ENCODE results near the gene SOCS2.

Gene SOCS2

DNA sequence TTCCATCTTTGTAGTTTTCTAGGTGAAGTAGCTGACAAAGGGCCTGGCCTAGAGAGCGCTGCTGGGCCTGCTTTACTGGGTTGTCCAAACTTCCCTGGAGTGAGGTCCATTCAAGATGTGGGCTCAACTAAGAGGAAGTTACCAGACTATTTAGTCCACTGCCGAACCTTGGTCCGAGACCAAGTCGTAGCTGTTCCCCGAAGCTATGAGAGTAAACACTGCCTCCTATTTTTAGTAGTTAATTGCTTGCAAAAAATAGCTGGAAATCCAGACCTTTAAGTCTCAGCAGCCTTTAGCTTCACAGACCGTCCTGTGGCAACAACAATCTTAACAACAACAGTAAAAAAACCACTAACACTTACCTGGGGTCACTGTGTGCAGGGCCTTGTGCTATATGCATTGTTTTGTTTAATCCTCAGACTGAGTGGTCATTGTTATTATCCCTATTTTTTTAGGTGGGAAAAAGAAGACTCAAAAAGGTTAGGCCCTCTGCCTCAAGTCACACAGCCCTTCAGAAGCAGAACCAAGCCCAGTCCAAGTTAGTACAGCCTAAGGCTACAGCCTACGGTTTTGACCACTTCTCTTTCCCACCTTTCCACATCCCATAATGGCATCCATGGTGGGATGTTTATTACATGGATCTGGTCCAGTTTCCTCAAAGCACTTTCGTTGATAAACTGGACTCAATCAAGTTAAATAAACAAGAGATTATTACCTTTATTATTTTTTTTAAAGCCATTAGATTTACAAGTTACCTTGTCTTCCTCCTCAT is 30.6 kb downstream of the SOCS2 start:
- Histone ChIP-seq H3K23ac (ENCODE audit: low read length) (no peak overlapping the region), H3K4me2 (ENCODE audit: low read length) (no peak overlapping the region), H4K12ac (ENCODE audit: low read depth, low read length) (no peak overlapping the region), H3K4ac (ENCODE audit: low read depth, low read length) (no peak overlapping the region), H4K8ac (ENCODE audit: low read depth, low read length) (no peak overlapping the region), H3K4me3 (ENCODE audit: low read depth, low read length) (no peak overlapping the region), H3K27me3 (ENCODE audit: insufficient read depth, low read length) (no peaks in the 10 kb centered on the region), H3K14ac (ENCODE audit: low read length) (no peak overlapping the region), H3K27ac (ENCODE audit: low read depth, low read length) (no peak overlapping the region), H2AFZ (ENCODE audit: insufficient read depth, low read length, poor library complexity) (no peak overlapping the region), H3K79me2 (ENCODE audit: control insufficient read depth, insufficient read depth, low read length, poor library complexity) (no peaks in the 10 kb centered on the region), H3K79me1 (ENCODE audit: low read length) (no peaks in the 10 kb centered on the region), H3K4me1 (ENCODE audit: control insufficient read depth in 1 of 2, insufficient read depth in 2 of 2, low read length in 2 of 2) (no peaks in the 10 kb centered on the region), H3K9ac (ENCODE audit: low read length) (no peak overlapping the region), H2AK5ac (ENCODE audit: low read length) (no peak overlapping the region), H2BK5ac (ENCODE audit: low read depth, low read length, poor library complexity) (no peak overlapping the region), H4K91ac (ENCODE audit: low read depth, low read length) (no peak overlapping the region), H3K18ac (ENCODE audit: low read length) (no peak overlapping the region), H3K9me3 (ENCODE audit: insufficient read depth, low read depth, low read length) (no peaks in the 10 kb centered on the region), H2BK12ac (ENCODE audit: low read length) (no peak overlapping the region), H2BK120ac (ENCODE audit: insufficient read depth, low read length, poor library complexity) (no peak overlapping the region), H3K36me3 (ENCODE audit: control insufficient read depth in 1 of 2, insufficient read depth in 2 of 2, low read length in 2 of 2) (no peaks in the 10 kb centered on the region)
- WGBS (ENCODE audit: extremely low coverage, insufficient coverage, insufficient read length) = no CpG with 5 or more reads among the region's 8 CpGs
- DNase-seq = no peak

DNA sequence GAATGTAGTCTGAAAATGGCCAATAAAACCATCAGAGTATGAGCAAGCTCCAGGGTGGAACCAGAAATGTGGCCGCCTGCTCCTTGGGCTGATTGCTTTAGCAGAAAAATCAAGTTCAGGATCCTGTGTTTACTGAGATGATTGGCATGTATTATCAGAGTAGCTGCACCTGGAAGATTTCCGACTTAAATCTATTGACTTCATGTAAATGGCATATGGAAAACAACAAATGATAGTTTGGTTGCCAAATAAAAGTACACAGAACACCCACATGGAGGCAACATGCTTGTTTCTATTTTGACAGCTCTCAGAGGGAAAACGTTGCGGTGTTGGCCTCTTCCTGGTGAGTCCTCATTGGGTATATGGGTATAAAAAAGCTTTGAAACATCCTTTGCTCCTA is 31.3 kb downstream of the SOCS2 start:
- H4K91ac ChIP-seq (ENCODE audit: low read depth, low read length) = no peak overlapping the region
- no peak overlapping the region for H3K23ac ChIP-seq (ENCODE audit: low read length)
- H3K14ac ChIP-seq (ENCODE audit: low read length) = no peak overlapping the region
- H3K4ac ChIP-seq (ENCODE audit: low read depth, low read length) = no peak overlapping the region
- H3K9ac ChIP-seq (ENCODE audit: low read length) = no peak overlapping the region
- H3K36me3 ChIP-seq (ENCODE audit: control insufficient read depth in 1 of 2, insufficient read depth in 2 of 2, low read length in 2 of 2) = no peaks in the 10 kb centered on the region
- H3K18ac ChIP-seq (ENCODE audit: low read length) = no peak overlapping the region
- WGBS (ENCODE audit: extremely low coverage, insufficient coverage, insufficient read length) = no CpG with 5 or more reads among the region's 4 CpGs
- no peaks in the 10 kb centered on the region for H3K4me1 ChIP-seq (ENCODE audit: control insufficient read depth in 1 of 2, insufficient read depth in 2 of 2, low read length in 2 of 2)
- no peaks in the 10 kb centered on the region for H3K79me1 ChIP-seq (ENCODE audit: low read length)
- H2BK120ac ChIP-seq (ENCODE audit: insufficient read depth, low read length, poor library complexity) = no peak overlapping the region
- no peak overlapping the region for H2AFZ ChIP-seq (ENCODE audit: insufficient read depth, low read length, poor library complexity)
- no peak overlapping the region for H3K4me2 ChIP-seq (ENCODE audit: low read length)
- no peak for DNase-seq
- H4K12ac ChIP-seq (ENCODE audit: low read depth, low read length) = no peak overlapping the region
- no peak overlapping the region for H3K4me3 ChIP-seq (ENCODE audit: low read depth, low read length)
- no peak overlapping the region for H4K8ac ChIP-seq (ENCODE audit: low read depth, low read length)
- H3K9me3 ChIP-seq (ENCODE audit: insufficient read depth, low read depth, low read length) = no peaks in the 10 kb centered on the region
- no peaks in the 10 kb centered on the region for H3K79me2 ChIP-seq (ENCODE audit: control insufficient read depth, insufficient read depth, low read length, poor library complexity)
- H2AK5ac ChIP-seq (ENCODE audit: low read length) = no peak overlapping the region
- H2BK12ac ChIP-seq (ENCODE audit: low read length) = no peak overlapping the region
- no peaks in the 10 kb centered on the region for H3K27me3 ChIP-seq (ENCODE audit: insufficient read depth, low read length)
- H2BK5ac ChIP-seq (ENCODE audit: low read depth, low read length, poor library complexity) = no peak overlapping the region
- no peak overlapping the region for H3K27ac ChIP-seq (ENCODE audit: low read depth, low read length)

DNA sequence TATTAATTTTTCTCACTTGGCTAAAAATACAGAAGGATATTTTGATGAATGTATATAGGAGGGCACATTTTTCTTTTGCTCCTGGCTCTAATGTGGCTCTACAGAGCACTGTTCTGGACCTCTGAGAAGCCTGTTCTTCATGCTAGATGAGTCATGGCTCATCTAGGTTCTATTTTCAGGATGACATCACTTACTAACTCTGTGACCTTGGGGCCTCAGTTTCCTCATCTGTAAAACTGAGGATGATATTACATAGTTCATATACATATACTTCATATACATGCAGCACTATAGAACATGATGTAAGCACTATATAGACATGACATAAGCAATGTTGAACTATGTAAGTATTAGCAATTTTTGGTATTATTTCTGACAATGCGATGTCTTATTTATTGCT is 35.8 kb downstream of the SOCS2 start:
- Histone ChIP-seq H3K27me3 (ENCODE audit: insufficient read depth, low read length) (no peaks in the 10 kb centered on the region), H3K27ac (ENCODE audit: low read depth, low read length) (no peak overlapping the region), H3K79me2 (ENCODE audit: control insufficient read depth, insufficient read depth, low read length, poor library complexity) (no peaks in the 10 kb centered on the region), H3K18ac (ENCODE audit: low read length) (no peak overlapping the region), H3K4me3 (ENCODE audit: low read depth, low read length) (no peak overlapping the region), H2BK5ac (ENCODE audit: low read depth, low read length, poor library complexity) (no peak overlapping the region), H3K9me3 (ENCODE audit: insufficient read depth, low read depth, low read length) (no peaks in the 10 kb centered on the region), H4K12ac (ENCODE audit: low read depth, low read length) (no peak overlapping the region), H2BK12ac (ENCODE audit: low read length) (no peak overlapping the region), H2AFZ (ENCODE audit: insufficient read depth, low read length, poor library complexity) (no peak overlapping the region), H2BK120ac (ENCODE audit: insufficient read depth, low read length, poor library complexity) (no peak overlapping the region), H4K8ac (ENCODE audit: low read depth, low read length) (no peak overlapping the region), H3K4me1 (ENCODE audit: control insufficient read depth in 1 of 2, insufficient read depth in 2 of 2, low read length in 2 of 2) (no peaks in the 10 kb centered on the region), H3K4ac (ENCODE audit: low read depth, low read length) (no peak overlapping the region), H3K36me3 (ENCODE audit: control insufficient read depth in 1 of 2, insufficient read depth in 2 of 2, low read length in 2 of 2) (no peaks in the 10 kb centered on the region), H3K23ac (ENCODE audit: low read length) (no peak overlapping the region), H4K91ac (ENCODE audit: low read depth, low read length) (no peak overlapping the region), H3K4me2 (ENCODE audit: low read length) (no peak overlapping the region), H3K9ac (ENCODE audit: low read length) (no peak overlapping the region), H2AK5ac (ENCODE audit: low read length) (no peak overlapping the region), H3K79me1 (ENCODE audit: low read length) (no peaks in the 10 kb centered on the region), H3K14ac (ENCODE audit: low read length) (no peak overlapping the region)
- DNase-seq = no peak
- WGBS (ENCODE audit: extremely low coverage, insufficient coverage, insufficient read length) = no CpG with 5 or more reads among the region's 1 CpG

DNA sequence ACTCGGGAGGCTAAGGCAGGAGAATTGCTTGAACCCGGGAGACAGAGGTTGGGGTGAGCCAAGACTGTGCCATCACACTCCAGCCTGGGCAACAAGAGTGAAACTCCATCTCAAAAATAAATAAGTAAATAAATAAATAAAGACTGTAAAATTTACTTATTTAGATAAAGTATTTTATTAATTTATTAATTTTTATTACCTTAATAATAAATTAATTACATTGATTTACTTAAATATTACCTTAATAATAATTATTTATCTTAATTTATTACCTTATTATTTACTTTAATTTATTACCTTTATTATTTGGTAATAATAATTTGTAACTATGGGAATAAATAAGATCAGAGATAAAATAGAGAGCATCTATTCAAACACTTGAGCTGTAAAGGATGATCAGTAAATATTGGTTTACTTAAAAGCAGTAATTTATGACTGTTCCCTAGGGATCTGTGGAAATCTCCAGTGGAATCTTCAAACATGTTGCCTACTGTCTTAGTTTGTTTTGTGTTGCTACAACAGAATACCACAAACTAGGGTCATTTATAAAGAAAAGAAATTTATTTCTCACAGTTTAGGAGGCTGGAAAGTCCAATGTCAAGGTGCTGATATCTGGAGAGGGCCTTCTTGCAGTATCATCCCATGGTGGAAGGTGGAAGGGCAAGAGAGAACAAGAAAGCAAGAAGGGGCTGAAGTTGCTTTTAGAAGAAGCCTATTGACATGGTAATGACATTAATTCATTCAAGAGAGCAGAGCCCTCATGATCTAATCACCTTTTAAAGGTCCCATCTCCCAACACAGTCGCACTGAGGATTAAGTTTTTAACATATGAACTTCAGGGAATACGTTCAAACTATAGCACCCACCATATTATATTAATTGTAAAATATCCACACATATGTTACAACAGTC is 37.1 kb downstream of the SOCS2 start:
- H2BK120ac ChIP-seq (ENCODE audit: insufficient read depth, low read length, poor library complexity) = no peak overlapping the region
- H4K91ac ChIP-seq (ENCODE audit: low read depth, low read length) = no peak overlapping the region
- H2BK5ac ChIP-seq (ENCODE audit: low read depth, low read length, poor library complexity) = no peak overlapping the region
- no peaks in the 10 kb centered on the region for H3K79me2 ChIP-seq (ENCODE audit: control insufficient read depth, insufficient read depth, low read length, poor library complexity)
- no peak overlapping the region for H2AK5ac ChIP-seq (ENCODE audit: low read length)
- no peaks in the 10 kb centered on the region for H3K4me1 ChIP-seq (ENCODE audit: control insufficient read depth in 1 of 2, insufficient read depth in 2 of 2, low read length in 2 of 2)
- H3K36me3 ChIP-seq (ENCODE audit: control insufficient read depth in 1 of 2, insufficient read depth in 2 of 2, low read length in 2 of 2) = no peaks in the 10 kb centered on the region
- no peak overlapping the region for H3K14ac ChIP-seq (ENCODE audit: low read length)
- no peak overlapping the region for H4K8ac ChIP-seq (ENCODE audit: low read depth, low read length)
- DNase-seq = no peak
- no peak overlapping the region for H4K12ac ChIP-seq (ENCODE audit: low read depth, low read length)
- no peak overlapping the region for H2AFZ ChIP-seq (ENCODE audit: insufficient read depth, low read length, poor library complexity)
- H2BK12ac ChIP-seq (ENCODE audit: low read length) = no peak overlapping the region
- no peak overlapping the region for H3K9ac ChIP-seq (ENCODE audit: low read length)
- no peak overlapping the region for H3K4me2 ChIP-seq (ENCODE audit: low read length)
- no peak overlapping the region for H3K23ac ChIP-seq (ENCODE audit: low read length)
- H3K18ac ChIP-seq (ENCODE audit: low read length) = no peak overlapping the region
- H3K27me3 ChIP-seq (ENCODE audit: insufficient read depth, low read length) = no peaks in the 10 kb centered on the region
- H3K4ac ChIP-seq (ENCODE audit: low read depth, low read length) = no peak overlapping the region
- no peaks in the 10 kb centered on the region for H3K9me3 ChIP-seq (ENCODE audit: insufficient read depth, low read depth, low read length)
- H3K79me1 ChIP-seq (ENCODE audit: low read length) = no peaks in the 10 kb centered on the region
- no peak overlapping the region for H3K4me3 ChIP-seq (ENCODE audit: low read depth, low read length)
- no peak overlapping the region for H3K27ac ChIP-seq (ENCODE audit: low read depth, low read length)
- WGBS (ENCODE audit: extremely low coverage, insufficient coverage, insufficient read length) = no CpG with 5 or more reads among the region's 4 CpGs

Data from trophoblast cell (in vitro differentiated cells and primary cell).